HEK293 (cell line): ENCODE data around the gene KCNE4.

Experiments
- CTCF ChIA-PET: fragments of 350-600 bp; formaldehyde crosslinking; extraction: SDS; loops from one replicate; lab custom pipeline; 2021; ENCODE audit warnings: antibody characterized with exemption; lab: Yijun Ruan, JAX
- POLR2A ChIA-PET: fragments of 300-600 bp; formaldehyde crosslinking; extraction: SDS; loops from one replicate; lab custom pipeline; 2020; ENCODE audit warnings: antibody characterized with exemption, inconsistent platforms; lab: Yijun Ruan, JAX
- H3K27ac ChIP-seq: fragments of 200-500 bp; sonication (Bioruptor generic); 2 replicates; pipeline ENCODE4 v1.5.1; 2014; ENCODE audit warnings: low read depth, low read length, control low read depth, inconsistent platforms; ENCODE audit errors: extremely low read depth
- H3K36me3 ChIP-seq, 2 experiments: fragments of 200-500 bp in 1 of 2; sonication (Bioruptor generic) in 1 of 2; 1 replicate in 1 of 2; 2 replicates in 1 of 2; pipeline ENCODE4 v1.5.1; 2014 to 2017; ENCODE audit warnings: inconsistent platforms in 2 of 2, low read length in 2 of 2; ENCODE audit not compliant: control insufficient read depth in 2 of 2, insufficient read depth in 1 of 2
- H3K4me1 ChIP-seq: fragments of 200-500 bp; sonication (Bioruptor generic); 2 replicates; pipeline ENCODE4 v1.5.1; 2014; ENCODE audit warnings: mild to moderate bottlenecking, low read length, inconsistent platforms; ENCODE audit not compliant: control insufficient read depth, insufficient read depth
- H3K4me3 ChIP-seq: 2 replicates; pipeline ENCODE4 v1.5.1; 2011; ENCODE audit warnings: low read depth, mild to moderate bottlenecking, control low read depth, low read length, moderate library complexity
- H3K9me3 ChIP-seq: fragments of 200-500 bp; sonication (Bioruptor generic); 2 replicates; pipeline ENCODE4 v1.5.1; 2014; ENCODE audit warnings: low read depth, low read length, inconsistent platforms; ENCODE audit not compliant: control insufficient read depth, insufficient read depth
- BCL11B ChIP-seq: fragments of 450-650 bp; formaldehyde crosslinking; IDR thresholded peaks from 2 replicates; pipeline ENCODE4 v1.5.1; 2016; ENCODE audit warnings: low read depth, missing biosample characterization, missing genetic modification characterization
- MEIS1 ChIP-seq: sonication (generic); formaldehyde crosslinking; IDR thresholded peaks from 2 replicates; pipeline ENCODE4 v1.8.1; 2022; ENCODE audit warnings: missing genetic modification reagents, mild to moderate bottlenecking, borderline replicate concordance
- RBAK ChIP-seq: fragments of 450-650 bp; formaldehyde crosslinking; IDR thresholded peaks from 2 replicates; pipeline ENCODE4 v1.5.1; 2016; ENCODE audit warnings: missing biosample characterization, missing genetic modification characterization
- REPIN1 ChIP-seq: fragments of 450-650 bp; formaldehyde crosslinking; IDR thresholded peaks from 2 replicates; pipeline ENCODE4 v1.5.1; 2017; ENCODE audit warnings: missing biosample characterization, missing genetic modification characterization, low read depth
- SETDB1 ChIP-seq: IDR thresholded peaks from one replicate; pipeline ENCODE4 v1.6.1; 2017; ENCODE audit warnings: mild to moderate bottlenecking, low read length, moderate library complexity, mixed read lengths; ENCODE audit not compliant: insufficient read length
- ZBTB49 ChIP-seq: fragments of 450-650 bp; formaldehyde crosslinking; IDR thresholded peaks from 2 replicates; pipeline ENCODE4 v1.5.1; 2016; ENCODE audit warnings: missing biosample characterization, missing genetic modification characterization, low read depth
- ZNF266 ChIP-seq: fragments of 450-650 bp; formaldehyde crosslinking; IDR thresholded peaks from 2 replicates; pipeline ENCODE4 v1.5.1; 2016; ENCODE audit warnings: missing biosample characterization, missing genetic modification characterization, low read depth
- ZNF335 ChIP-seq: fragments of 450-650 bp; formaldehyde crosslinking; conservative IDR thresholded peaks from 2 replicates; pipeline ENCODE4 v1.5.1; 2016; ENCODE audit warnings: missing biosample characterization, missing genetic modification characterization
- ZNF354C ChIP-seq: fragments of 450-650 bp; formaldehyde crosslinking; IDR thresholded peaks from 2 replicates; pipeline ENCODE4 v1.5.1; 2016; ENCODE audit warnings: missing biosample characterization, missing genetic modification characterization, low read depth, borderline replicate concordance
- ZNF37A ChIP-seq: fragments of 450-650 bp; IDR thresholded peaks from 2 replicates; pipeline ENCODE4 v1.5.1; 2018; ENCODE audit warnings: missing biosample characterization, missing genetic modification characterization
- ZNF433 ChIP-seq: fragments of 450-650 bp; formaldehyde crosslinking; IDR thresholded peaks from 2 replicates; pipeline ENCODE4 v1.5.1; 2016; ENCODE audit warnings: missing biosample characterization, missing genetic modification characterization, low read depth
- ZNF449 ChIP-seq: fragments of 450-650 bp; formaldehyde crosslinking; IDR thresholded peaks from 2 replicates; pipeline ENCODE4 v1.5.1; 2017; ENCODE audit warnings: missing biosample characterization, mild to moderate bottlenecking, missing genetic modification characterization, moderate library complexity
- ZNF514 ChIP-seq: fragments of 450-650 bp; formaldehyde crosslinking; IDR thresholded peaks from 2 replicates; pipeline ENCODE4 v1.5.1; 2016; ENCODE audit warnings: missing biosample characterization, missing genetic modification characterization
- ZNF692 ChIP-seq: fragments of 450-650 bp; formaldehyde crosslinking; IDR thresholded peaks from 2 replicates; pipeline ENCODE4 v1.5.1; 2016; ENCODE audit warnings: missing biosample characterization, missing genetic modification characterization
- ZNF830 ChIP-seq: fragments of 450-650 bp; IDR thresholded peaks from 2 replicates; pipeline ENCODE4 v1.5.0; 2018; ENCODE audit warnings: missing biosample characterization, missing genetic modification characterization, low read depth, mild to moderate bottlenecking, moderate library complexity
- ZSCAN23 ChIP-seq: fragments of 450-650 bp; formaldehyde crosslinking; IDR thresholded peaks from 2 replicates; pipeline ENCODE4 v1.5.1; 2016; ENCODE audit warnings: missing biosample characterization, missing genetic modification characterization

Gene KCNE4

GRCh38 chr2:223093436-223094241 lies 41.6 kb downstream of the KCNE4 start:
- Histone ChIP-seq H3K9me3 (no peaks in the 10 kb centered on the region), H3K36me3 (no peaks in the 10 kb centered on the region), H3K4me1 (no peaks in the 10 kb centered on the region)
- CTCF ChIA-PET, result interaction anchor here (0.7 kb wide), 1 partner anchor 480 kb away, joined by 3 read pairs; no protein-coding TSS in a partner anchor
- TF ChIP-seq SETDB1, result no peak
- peak; percentile 32; the same call in 1 of the 2 replicates for TF ChIP-seq ZNF335
- TF ChIP-seq ZNF692 (tag by site-specific recombination), result no peak
- TF ChIP-seq, all 188 proteins: peak for 1
- POLR2A ChIA-PET, result no interaction called here
- H3K4me3 ChIP-seq, result no peak overlapping the region
- no peak overlapping the region; the same call in 1 of the 2 replicates for H3K27ac ChIP-seq

GRCh38 chr2:223095207-223095606 lies 43.2 kb downstream of the KCNE4 start:
- Histone ChIP-seq H3K4me3 (no peak overlapping the region), H3K4me1 (no peaks in the 10 kb centered on the region), H3K36me3 (no peaks in the 10 kb centered on the region), H3K9me3 (no peaks in the 10 kb centered on the region), H3K27ac (no peak overlapping the region)
- TF ChIP-seq MEIS1 (CRISPR knock-in tag) (no peak), ZBTB49 (no peak), ZNF433 (tag by site-specific recombination) (no peak), ZNF830 (tag by site-specific recombination) (no peak), ZNF266 (tag by site-specific recombination) (no peak), RBAK (tag by site-specific recombination) (no peak), ZNF37A (tag by site-specific recombination) (no peak), ZNF449 (tag by site-specific recombination) (no peak), BCL11B (tag by site-specific recombination) (no peak), ZNF514 (tag by site-specific recombination) (no peak), ZSCAN23 (tag by site-specific recombination) (no peak), REPIN1 (tag by site-specific recombination) (no peak), ZNF354C (tag by site-specific recombination) (no peak)
- ChIA-PET CTCF (interaction anchor here (0.7 to 1.6 kb wide), 3 partner anchors 114 to 405 kb away, joined by 3 to 5 read pairs (median 5); no protein-coding TSS in a partner anchor), POLR2A (no interaction called here)
